Measurements from ENCODE around the gene CLSTN1.

Gene CLSTN1

DNA sequence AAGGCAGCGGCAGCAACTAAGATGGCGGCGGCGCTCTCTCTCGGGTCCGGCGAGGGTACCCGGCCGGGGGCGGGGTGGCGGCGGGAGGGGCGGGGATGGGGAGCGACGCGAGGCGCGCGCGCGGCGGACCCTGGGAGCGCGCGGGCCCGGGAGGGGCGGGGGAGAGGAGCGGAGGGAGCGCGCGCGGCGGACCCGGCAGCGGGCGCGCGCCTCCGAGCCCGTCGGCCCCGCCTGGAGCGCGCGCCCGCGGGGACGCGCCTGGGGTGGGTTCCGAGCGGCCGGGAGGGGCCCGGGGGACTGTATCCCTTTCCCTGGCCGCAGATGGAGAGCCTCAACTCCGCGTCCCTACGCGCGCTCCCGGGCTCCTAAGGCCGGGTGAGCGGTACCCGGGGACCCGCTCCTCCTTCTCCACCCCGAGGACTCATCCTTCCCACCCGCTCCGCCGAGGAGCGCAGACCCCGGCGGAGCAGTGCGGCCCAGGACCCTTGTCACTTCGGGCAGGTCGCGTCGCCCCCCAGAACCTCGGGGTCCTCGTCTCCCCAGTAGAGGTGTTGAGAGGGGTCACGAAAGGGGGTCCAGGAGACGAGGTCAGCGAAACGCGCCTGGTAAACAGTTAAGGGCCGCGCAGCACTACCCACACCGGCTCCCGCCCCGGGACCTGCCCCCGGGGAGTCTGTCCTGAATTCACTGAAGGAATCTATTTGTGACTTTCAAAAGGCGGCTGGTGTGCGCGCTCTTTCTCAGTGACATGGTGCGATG, at the start of gene CLSTN1:
CLSTN1 (minus strand) TSS at position 23 of the 759 bp plus-strand sequence. CDS start 232 bp downstream, outside the sequence.
- DNase-seq (ENCODE audit: low spot score) = peak; percentile 89

DNA sequence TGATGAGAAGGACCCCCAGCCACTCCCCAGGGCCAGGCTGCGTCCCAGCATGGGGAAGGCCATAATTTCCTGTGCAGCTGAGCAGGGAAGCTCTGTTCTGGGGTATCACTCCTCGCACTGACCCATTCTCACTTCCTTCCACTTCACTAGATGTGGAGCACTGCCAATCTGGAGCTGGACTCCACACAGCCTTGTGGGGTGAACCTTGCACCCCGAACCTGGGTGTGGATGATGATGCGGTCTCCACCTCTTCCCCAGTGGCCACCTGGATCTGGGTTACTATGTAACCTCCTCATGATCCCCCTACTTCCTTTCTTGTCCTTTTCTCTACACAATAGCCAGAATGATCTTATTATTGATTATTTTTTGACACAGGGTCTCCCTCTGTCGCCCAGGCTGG, 49.6 kb upstream of the CLSTN1 start:
- no peak for DNase-seq (ENCODE audit: low spot score)

DNA sequence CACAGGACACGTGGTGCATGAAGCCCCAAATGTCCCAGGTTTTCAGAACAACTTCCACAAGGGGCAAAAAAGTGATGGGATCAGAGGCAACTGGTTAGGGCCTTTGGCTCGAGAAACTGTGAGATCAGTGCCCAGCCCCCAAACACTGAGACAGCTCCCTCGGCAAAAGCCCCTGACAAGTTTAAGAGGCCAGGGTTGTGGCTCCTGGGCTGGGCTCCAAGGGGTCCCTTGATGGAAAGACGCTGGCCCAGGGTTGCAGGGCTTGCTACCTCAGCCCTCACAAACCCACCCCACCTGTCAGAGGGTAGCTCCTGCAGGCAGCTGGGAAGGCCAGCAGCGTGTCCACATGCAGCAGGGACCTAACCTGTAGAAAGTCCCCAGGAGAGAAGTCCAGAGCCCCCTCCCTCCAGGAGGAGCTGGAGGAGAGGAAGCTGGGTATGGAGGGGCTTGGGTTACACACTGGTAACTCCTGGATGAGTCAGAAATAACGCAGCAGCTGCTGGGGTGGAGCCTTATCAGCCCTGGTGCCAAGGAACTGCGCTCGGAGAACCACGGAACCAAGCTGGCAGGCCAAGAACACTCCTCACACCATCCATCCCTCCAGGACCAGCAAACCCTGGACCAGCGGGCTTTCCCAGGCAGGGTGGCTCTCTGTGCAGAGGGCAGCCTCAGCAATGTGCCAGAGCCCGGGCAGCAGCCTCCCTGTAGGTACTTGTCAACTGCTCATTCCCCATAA, 48.8 kb upstream of the CLSTN1 start:
- no peak for DNase-seq (ENCODE audit: low spot score)

DNA sequence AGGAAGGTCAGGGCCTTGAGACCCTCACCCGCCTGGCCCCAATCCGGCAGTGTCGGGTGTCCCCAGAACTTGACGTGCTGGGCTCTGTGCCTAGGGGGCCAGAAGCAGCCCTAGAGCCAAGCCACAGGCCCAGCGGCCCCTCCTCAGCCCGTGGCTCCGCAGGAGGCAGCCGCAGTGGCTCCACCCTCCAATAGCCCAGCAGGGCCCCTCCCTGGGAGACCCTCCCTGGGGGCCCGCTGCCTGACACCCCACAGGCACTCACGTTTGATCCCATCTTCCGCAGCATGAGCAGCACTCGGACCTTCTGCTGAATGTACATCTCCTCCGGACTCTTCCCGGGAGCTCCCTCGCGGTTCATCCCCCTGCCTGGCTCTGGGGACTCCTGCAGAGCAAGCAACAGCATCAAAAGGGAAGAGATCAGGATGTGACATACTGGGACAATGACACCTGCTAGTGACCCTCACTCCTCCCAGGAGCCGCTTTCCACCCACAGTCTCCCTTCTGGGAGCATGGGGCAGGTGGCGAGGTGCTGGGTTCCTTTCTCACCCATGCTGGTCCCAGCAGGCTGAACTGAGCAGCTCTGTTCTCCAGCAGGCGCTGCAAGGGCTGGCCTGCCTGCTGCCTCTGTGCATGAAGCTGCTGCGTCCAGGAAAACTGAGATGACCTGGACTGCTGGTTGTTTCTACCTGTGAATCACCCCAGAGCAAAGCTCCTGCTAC, 48.1 kb upstream of the CLSTN1 start:
- DNase-seq (ENCODE audit: low spot score) = no peak

DNA sequence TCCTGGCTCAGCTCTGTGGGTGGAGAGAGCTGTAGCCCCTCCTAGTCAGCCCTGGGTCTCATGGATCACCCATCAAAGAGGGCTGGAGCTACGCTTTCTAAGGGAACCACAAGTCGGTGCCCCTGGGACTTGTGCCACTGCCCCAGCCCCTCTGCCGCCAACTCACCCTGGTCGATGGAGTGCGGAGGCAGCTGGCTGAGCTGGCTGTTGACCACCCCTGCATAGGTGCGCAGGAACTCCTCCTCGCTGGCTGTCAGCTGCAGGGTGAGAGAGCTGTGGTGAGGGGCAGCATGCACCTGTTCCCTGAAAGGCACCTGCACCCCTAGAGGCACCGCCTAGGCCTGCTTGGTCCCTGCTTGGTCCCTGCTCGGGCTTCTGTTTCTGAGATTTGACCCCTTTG, 47.3 kb upstream of the CLSTN1 start:
- no peak for DNase-seq (ENCODE audit: low spot score)

DNA sequence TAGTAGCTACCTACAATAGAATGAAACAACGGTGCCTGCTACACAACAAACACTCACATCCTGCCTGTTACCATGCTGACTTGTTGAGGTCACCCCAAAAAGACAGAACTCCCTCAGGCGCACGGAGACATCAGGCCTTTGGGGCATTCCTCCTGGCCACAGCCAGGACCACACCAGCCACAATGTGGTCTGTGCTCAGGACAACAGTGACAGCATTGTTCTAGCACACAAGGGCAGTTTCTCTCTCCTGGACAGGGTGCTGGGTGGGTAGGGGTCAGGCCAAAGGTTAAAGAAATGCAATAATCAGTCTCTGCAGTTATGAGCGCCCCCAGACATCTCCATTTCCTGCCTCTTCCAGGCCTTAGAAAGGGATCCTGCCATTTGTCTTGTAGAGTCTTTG, 46.8 kb upstream of the CLSTN1 start:
- no peak for DNase-seq (ENCODE audit: low spot score)

DNA sequence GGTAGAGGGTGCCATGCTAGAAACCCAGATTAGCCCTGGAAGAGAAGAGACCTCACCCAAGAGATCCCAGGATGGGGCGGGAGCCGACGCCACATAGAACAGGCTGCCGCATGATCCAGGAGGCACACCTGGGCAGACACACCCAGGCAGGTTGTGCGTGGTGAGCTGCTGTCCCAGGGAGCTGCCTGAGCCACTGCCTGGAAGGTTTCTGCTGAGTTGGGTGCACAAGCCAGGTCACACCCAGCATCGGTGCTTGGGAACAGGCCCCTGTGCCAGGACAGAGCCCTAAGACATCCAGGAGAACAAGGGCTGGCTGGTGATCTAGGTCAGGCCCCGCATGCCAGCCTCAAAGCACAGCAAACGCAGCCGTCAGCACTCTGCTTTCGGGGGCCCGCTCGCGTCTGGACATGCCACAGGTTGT, 46.1 kb upstream of the CLSTN1 start:
- no peak for DNase-seq (ENCODE audit: low spot score)

DNA sequence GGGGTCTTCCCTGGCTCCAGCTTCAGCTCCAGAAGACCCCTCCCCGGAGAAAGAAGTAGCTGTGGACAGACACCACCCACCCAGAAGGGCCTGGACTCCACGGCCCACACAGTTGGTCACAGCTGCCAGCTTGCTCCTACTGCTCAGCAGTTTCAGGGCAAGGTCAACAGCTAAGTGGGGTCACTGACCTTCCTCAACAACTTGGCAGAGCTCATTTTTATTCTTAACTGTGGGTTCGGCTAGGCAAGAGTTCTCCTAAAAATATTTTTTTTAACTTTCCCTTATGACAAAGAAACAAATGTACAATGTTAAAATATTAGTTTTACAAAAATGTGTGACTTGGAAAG, 44.5 kb upstream of the CLSTN1 start:
- DNase-seq (ENCODE audit: low spot score) = no peak

DNA sequence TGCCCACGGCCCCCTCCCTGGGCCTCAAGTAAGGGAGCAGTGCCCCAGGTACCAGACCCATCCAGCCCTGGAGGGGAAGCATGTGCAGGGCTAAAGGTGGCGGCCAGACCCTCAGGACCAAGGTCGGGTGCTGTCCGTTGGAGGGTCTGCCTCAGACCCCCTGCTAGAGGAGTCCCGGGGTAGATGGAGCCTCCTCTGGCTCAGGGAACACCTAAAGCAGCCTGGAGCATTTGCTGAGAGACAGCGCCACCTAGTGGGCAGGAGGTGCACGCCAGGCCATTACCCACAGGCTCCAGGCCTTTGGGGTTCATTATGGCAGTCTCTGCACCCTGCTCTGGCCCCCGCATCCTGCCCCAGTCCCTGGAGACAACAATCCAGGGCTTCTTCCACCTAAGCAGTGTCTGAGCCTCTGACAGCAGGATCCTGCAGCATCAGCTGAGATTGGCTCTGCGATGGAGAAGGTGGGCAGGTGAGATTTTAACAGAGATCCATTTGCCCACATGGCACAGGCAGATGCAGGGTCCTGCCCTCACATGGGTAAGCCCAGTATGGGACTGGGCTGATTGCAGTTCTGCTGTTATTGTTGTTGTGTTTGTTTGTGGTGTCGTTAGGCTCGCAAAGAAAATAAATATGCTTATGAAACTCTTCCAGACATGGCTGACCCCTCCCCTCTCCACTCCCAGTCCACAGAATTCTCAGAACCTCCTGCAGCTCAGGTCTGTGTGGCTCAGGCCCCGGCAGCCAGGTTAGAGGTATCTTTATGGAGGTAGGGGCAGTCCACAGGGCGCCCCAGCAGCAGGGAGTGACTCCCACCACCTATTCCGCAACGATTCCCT, 43.9 kb upstream of the CLSTN1 start:
- peak; percentile 87 for DNase-seq (ENCODE audit: low spot score)

DNA sequence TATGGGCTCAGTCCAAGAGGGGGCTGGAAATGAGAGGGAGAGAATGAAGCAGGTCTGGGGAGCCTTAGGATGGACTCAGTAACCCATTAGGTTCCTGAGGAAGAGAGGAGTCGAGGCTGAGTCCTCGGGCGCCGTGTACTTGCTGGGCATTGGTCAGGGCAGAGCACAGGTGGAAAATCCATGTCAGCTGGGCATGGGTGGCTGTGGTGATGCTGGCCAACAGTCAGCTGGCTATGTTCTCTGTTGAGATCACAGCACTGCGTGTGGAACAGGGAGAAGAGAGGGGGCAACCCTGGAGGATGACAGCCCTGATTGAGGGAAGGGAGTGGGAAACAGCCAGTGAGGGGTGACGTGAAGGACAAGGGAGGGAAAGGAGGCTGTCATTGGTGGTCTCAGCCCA, 43.1 kb upstream of the CLSTN1 start:
- DNase-seq (ENCODE audit: low spot score) = no peak

DNA sequence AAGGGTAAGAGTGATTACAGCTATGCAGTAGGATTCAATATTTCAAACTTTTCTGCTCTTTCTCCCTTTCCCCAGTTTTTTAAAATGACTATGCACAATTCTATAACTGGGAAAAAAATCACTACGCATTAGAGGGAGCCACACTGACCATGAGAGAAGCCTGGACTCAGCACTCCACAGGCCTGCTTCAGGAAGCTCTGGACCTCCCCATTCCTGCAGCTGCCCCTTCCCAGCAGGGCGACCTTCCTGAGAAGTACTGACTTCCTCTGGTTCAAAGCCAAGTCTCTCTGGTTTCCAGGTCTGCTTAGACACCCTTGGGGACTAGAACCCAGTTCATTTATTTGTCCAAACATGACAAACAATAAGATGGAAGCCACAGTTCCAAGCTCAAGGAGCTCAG, 42.0 kb upstream of the CLSTN1 start:
- no peak for DNase-seq (ENCODE audit: low spot score)

DNA sequence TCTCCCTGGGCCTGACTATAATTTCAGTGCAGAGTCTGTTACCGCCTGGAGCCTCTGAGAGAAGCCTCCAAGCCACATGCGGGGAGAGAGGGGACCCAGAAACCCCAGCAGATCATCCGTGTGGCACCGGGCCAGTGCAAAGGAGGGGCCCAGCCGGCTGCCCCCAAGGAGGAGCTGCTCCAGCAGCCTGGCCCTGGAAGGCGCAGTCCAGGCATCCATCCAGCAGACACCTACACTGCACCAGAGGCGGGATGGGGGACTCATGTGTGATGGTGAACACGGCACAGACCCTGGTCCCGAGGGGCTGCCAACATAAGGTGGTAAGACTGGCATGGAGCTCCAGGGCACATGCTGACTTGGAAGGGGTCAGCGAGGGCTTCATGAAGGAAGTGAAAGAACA, 39.6 kb upstream of the CLSTN1 start:
- DNase-seq (ENCODE audit: low spot score) = no peak

DNA sequence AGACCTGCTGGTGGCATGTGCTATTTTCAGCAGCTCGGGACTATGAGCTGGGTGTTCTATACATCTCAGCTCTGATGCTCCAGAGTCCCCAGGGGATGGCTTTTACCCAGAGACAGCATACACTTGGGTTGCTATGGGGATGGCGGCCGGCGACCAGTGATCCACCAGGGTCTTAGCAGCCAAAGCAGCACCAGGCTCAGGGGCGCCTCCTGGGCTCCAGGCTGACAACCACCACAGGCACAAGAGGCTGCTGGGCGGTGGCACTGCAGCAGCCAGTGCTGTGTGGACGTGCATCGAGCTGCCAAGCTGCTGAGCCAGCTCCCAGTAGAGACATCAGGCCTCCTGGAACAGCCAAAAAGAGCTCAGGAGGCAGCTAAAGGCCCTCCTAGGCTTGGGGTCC, 37.6 kb upstream of the CLSTN1 start:
- no peak for DNase-seq (ENCODE audit: low spot score)

DNA sequence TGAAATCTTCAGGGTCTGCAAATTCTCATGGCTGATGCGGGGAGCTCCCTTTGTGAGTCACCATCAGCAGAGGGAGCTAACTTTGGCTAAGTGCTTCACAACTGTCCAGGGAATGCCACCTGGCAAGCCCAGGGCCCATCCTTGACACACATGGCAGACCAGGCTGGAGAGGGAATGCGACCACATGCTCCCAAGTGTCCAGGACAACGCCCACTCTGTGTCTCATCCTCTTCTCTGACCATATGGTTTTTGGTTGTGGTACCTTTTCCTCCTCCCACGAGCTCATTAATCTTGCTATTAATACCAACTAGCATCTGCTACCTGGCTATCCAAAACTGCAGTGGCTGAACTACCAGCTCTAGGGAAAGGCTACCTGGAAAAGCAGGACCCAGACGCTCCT, 37.1 kb upstream of the CLSTN1 start:
- no peak for DNase-seq (ENCODE audit: low spot score)

DNA sequence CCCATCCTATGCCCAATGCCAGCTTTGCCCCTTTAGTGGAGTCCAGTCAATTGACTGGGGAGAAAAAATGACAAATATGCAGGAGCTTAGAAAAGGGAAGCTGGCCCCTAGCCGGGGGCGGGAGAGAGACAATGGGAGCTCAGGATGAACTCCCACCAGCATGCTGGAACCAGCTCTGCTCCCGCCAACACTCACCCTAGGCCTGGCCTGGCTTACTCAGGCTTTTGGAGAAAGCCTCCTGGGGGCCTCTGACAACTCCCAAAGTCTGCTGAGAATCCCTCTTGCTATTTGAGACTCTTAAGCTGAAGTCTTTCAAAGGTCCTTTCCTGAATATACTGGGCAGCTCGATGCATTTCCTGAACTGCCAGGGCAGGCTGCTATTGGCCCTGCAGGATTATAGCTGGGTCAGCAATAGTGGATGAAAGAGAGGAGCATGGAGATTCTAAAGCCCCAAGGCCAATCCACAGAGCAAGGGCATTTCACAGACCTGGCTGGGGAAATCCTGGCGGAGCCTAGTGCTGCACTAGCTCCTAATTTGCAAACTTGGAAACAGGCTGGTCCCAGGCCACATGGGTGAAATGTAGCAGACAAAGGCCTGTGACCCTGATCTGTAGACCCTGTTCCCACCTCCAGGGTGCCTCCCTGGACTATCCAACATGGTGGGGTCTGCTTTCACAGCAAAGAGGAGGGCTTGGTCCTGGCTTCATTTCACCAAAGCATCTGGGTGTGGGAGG, 35.7 kb upstream of the CLSTN1 start:
- DNase-seq (ENCODE audit: low spot score) = no peak

DNA sequence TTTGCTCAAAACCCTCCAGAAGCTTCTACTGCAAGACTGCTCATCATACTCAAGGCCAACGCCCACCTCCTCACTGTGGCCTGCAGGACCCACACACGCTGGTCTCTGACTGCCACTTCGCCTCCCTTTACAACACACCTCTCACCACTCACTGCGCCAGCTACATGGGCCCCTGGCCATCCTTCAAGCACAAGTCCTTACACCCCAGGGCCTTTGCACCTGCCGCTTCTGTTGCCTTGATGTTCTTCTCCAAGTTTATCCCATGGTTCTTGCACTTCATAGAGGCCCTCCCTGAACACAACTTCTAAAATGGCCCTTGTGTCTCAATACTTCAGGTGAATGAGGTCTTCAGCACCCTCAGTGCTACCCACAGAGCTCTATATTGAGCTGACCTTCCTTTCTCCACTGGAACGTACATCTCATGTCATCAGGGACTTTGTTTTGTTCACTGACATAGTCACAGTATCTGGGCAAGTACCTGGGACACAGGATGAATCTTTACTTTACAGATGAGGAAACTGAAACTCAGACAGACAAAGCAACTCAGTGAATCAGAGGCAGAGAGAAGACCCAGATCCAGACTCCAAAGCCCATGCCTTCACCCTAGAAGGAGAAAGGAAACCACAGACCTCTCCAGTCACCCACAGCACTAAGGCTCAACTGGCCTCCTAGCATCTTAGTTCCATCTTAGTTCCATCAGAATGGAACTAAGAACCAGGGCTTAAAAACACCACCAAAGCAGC, 34.7 kb upstream of the CLSTN1 start:
- DNase-seq (ENCODE audit: low spot score) = no peak

DNA sequence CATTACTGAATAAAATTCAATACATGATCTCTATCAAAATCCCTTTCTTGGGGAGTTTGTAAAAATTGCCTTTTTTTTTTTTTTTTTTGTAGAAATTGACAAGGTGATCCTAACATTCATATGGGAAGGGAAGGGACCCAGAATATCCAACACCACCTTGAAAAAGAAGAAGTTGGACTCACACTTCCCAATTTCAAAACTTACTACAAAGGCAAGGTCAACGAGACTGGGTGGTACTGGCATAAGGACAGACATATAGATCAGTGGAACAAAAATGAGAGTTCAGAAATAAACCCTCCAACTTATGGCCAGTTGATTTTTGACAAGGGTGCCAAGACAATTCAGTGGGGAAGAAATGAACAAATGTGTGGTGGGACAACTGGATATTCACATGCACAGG, 31.4 kb upstream of the CLSTN1 start:
- no peak for DNase-seq (ENCODE audit: low spot score)

DNA sequence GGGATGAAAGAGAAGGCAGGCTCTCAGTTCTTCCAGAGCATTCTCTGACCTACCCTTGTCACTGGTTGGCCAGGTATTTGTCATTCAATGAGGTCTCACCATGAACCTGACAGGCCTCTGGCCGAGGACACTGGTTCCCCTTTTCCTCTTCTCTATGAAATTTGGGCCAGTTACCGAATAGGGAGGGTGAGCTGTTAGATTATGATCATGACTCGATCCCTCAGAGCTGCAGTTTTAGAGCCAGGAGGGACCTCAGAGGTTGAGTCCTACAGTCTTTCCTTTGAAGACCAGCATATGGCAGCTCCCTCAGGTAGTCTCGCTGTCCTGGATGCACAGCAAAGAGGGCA, 29.5 kb upstream of the CLSTN1 start:
- DNase-seq (ENCODE audit: low spot score) = no peak

DNA sequence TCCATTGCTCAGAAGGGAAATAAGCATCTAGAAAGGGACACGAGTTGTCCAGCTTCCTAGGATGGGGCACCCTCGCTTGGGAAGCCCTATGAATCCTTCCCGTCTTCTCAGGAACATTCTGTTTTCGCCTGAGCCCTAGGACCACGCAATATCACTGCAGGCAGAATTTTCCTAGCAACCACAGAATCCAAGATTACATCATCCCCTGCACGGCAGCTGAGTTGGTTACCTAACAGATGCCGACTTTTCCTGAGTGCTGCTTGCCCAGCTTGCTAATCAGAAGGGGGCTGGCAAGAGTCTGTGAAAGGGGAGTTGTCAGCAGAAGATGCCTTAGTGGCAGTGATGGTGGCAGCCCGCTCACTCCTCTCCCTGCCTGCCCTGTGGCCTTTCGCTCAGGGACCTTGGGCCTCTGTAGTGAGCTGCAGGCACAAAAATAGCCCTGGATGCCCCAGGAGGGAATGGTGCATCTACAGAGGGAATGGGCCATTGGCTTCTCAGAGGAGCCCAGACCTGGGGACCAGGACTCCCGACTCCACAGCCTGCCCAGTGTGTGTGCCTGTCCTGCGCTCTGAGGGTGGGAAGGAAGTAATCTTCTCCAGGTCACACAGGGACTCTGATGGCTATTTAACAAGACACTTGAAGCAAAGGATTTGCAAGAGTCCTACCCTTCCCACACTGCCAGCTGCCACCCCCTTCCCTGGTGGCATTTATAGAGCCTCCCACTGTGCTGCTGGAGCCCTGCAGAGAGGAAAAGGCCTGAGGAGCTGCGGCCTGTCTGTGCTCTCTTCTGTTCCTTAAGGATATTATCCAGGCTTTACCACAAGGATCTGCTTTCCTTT, 28.9 kb upstream of the CLSTN1 start:
- DNase-seq (ENCODE audit: low spot score) = no peak

DNA sequence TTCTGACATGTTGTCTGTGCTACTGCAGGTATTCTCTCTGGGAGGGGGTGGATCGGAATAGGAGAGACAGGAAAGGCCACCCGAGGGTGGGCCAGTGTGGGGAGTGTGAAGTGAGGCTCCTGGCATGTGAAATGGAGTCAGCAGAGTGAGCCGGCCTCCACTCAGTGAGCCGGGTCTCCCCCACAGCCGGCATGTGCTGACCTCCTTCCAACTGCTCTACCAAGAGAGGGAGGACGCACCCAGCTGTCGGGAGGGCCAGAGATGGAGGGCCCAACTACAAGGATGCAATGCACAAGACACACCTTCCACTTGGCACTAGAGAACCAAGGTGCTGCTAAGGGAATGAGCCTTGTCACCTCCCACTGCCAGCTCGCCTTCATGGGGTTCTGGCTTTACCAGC, 28.2 kb upstream of the CLSTN1 start:
- DNase-seq (ENCODE audit: low spot score) = no peak

Measured in CD4-positive, alpha-beta T cell treated with Interleukin-6 at 100 ng/mL for 8 hours (primary cell).